ENCODE data around the gene CLEC16A.

Gene CLEC16A

GRCh38 chr16:11183035-11183812 is 238.9 kb downstream of the CLEC16A start:
- Histone ChIP-seq H3K27me3 (ENCODE audit: insufficient read depth, poor library complexity, severe bottlenecking) (no peaks in the 10 kb centered on the region), H3K4me3 (replicated peaks; ENCODE audit: insufficient read depth, low read length) (no peak overlapping the region), H3K27ac (replicated peaks) (no peak overlapping the region)
- no peak for DNase-seq (ENCODE audit: low read depth in 1 of 2, low spot score in 1 of 2)
- TF ChIP-seq CTCF (IDR thresholded peaks at IDR 0.05; ENCODE audit: insufficient read depth, low read length): no peak
- no peak for TF ChIP-seq POLR2AphosphoS5 (IDR thresholded peaks at IDR 0.05; ENCODE audit: low read depth)
- no peak for TF ChIP-seq SPI1 (IDR thresholded peaks at IDR 0.05; ENCODE audit: borderline replicate concordance, low read depth)
- TF ChIP-seq REST (IDR thresholded peaks at IDR 0.05; ENCODE audit: insufficient replicate concordance, low read depth): no peak
- no peak for TF ChIP-seq GABPA (IDR thresholded peaks at IDR 0.05; ENCODE audit: low read depth)

- TF ChIP-seq SPI1 (IDR thresholded peaks at IDR 0.05; ENCODE audit: borderline replicate concordance, low read depth): no peak
- no peak for TF ChIP-seq REST (IDR thresholded peaks at IDR 0.05; ENCODE audit: insufficient replicate concordance, low read depth)
- no peak for TF ChIP-seq GABPA (IDR thresholded peaks at IDR 0.05; ENCODE audit: low read depth)
- no peak for TF ChIP-seq POLR2AphosphoS5 (IDR thresholded peaks at IDR 0.05; ENCODE audit: low read depth)
- TF ChIP-seq CTCF (IDR thresholded peaks at IDR 0.05; ENCODE audit: insufficient read depth, low read length): no peak
- DNase-seq (ENCODE audit: low read depth in 1 of 2, low spot score in 1 of 2): no peak
- no peak overlapping the region for H3K4me3 ChIP-seq (replicated peaks; ENCODE audit: insufficient read depth, low read length)
- H3K27me3 ChIP-seq (ENCODE audit: insufficient read depth, poor library complexity, severe bottlenecking): no peaks in the 10 kb centered on the region
- no peak overlapping the region for H3K27ac ChIP-seq (replicated peaks)
Observed at GRCh38 chr16:11183951-11184350, 239.6 kb downstream of the CLEC16A start.

- TF ChIP-seq SPI1 (IDR thresholded peaks at IDR 0.05; ENCODE audit: borderline replicate concordance, low read depth) (no peak), REST (IDR thresholded peaks at IDR 0.05; ENCODE audit: insufficient replicate concordance, low read depth) (no peak), GABPA (IDR thresholded peaks at IDR 0.05; ENCODE audit: low read depth) (no peak), CTCF (IDR thresholded peaks at IDR 0.05; ENCODE audit: insufficient read depth, low read length) (no peak), POLR2AphosphoS5 (IDR thresholded peaks at IDR 0.05; ENCODE audit: low read depth) (no peak)
- Histone ChIP-seq H3K27ac (replicated peaks) (no peak overlapping the region), H3K27me3 (ENCODE audit: insufficient read depth, poor library complexity, severe bottlenecking) (no peaks in the 10 kb centered on the region), H3K4me3 (replicated peaks; ENCODE audit: insufficient read depth, low read length) (no peak overlapping the region)
- DNase-seq (ENCODE audit: low read depth in 1 of 2, low spot score in 1 of 2): no peak
Observed at GRCh38 chr16:11187522-11188023, 243.2 kb downstream of the CLEC16A start.

All from HL-60 (cell line).